ENCODE measurements around the gene USP38. TPM values are rescaled to one million over a fixed set of nuclear protein-coding genes. Genes with fewer than 3 reads are reported as not detected.
"Not testable (repeated sequence)": the region's sequence is repeated elsewhere in the genome, so short reads cannot be mapped to it uniquely, and the experiment has no call there.

USP38 gene
- total RNA-seq, 1 donor from 2014 or later, result 18.9 TPM

DNA sequence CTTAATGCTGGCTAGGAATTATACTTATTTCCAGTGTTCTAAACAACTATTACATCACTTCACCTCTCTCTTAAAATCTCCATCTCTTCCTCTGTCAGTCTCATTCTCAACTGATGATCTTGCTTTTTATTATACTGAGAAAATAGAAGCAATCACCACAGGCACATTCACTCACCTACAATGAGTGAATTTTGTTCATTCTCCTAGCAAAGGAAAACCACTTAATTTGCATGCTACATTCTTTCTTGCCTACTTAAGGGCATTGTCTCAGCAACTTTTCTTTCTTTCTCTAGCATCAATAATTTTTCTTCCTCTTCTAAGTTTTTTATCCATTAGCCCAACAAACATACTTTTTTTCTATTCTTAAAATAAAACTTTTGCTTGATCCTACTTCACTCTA, 21.1 kb upstream of the USP38 start:
- Mint-ChIP-seq H3K4me1 (ENCODE audit: low read depth) (no peaks in the 10 kb centered on the region), H3K36me3 (ENCODE audit: low read depth) (peaks cover 2% of the 10 kb centered on the region), H3K4me3 (ENCODE audit: unreplicated experiment) (no peak overlapping the region), H3K27me3 (ENCODE audit: low read depth) (no peaks in the 10 kb centered on the region), H3K27ac (ENCODE audit: unreplicated experiment) (no peak overlapping the region), H3K9me3 (ENCODE audit: low read depth) (peaks cover 4% of the 10 kb centered on the region)
- TF ChIP-seq, protein P1, sequence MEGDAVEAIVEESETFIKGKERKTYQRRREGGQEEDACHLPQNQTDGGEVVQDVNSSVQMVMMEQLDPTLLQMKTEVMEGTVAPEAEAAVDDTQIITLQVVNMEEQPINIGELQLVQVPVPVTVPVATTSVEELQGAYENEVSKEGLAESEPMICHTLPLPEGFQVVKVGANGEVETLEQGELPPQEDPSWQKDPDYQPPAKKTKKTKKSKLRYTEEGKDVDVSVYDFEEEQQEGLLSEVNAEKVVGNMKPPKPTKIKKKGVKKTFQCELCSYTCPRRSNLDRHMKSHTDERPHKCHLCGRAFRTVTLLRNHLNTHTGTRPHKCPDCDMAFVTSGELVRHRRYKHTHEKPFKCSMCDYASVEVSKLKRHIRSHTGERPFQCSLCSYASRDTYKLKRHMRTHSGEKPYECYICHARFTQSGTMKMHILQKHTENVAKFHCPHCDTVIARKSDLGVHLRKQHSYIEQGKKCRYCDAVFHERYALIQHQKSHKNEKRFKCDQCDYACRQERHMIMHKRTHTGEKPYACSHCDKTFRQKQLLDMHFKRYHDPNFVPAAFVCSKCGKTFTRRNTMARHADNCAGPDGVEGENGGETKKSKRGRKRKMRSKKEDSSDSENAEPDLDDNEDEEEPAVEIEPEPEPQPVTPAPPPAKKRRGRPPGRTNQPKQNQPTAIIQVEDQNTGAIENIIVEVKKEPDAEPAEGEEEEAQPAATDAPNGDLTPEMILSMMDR (IDR thresholded peaks at IDR 0.05), result no peak
- DNase-seq (ENCODE audit: low spot score), result no peak

DNA sequence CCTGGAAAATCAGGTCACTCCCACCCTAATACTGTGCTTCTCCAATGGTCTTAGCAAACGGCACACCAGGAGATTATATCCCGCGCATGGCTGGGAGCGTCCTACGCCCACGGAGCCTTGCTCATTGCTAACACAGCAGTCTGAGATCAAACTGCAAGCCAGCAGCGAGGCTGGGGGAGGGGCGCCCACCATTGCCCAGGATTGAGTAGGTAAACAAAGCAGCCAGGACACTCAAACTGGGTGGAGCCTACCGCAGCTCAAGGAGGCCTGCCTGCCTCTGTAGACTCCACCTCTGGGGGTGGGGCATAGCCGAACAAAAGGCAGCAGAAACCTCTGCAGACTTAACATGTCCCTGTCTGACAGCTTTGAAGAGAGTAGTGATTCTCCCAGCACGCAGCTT, 18.0 kb upstream of the USP38 start:
- not testable (repeated sequence) for H3K27me3 Mint-ChIP-seq (ENCODE audit: low read depth); H3K4me1 Mint-ChIP-seq (ENCODE audit: low read depth); H3K4me3 Mint-ChIP-seq (ENCODE audit: unreplicated experiment); H3K27ac Mint-ChIP-seq (ENCODE audit: unreplicated experiment); H3K36me3 Mint-ChIP-seq (ENCODE audit: low read depth); DNase-seq (ENCODE audit: low spot score)
- H3K9me3 Mint-ChIP-seq (ENCODE audit: low read depth), result peaks cover 17% of the 10 kb centered on the region

DNA sequence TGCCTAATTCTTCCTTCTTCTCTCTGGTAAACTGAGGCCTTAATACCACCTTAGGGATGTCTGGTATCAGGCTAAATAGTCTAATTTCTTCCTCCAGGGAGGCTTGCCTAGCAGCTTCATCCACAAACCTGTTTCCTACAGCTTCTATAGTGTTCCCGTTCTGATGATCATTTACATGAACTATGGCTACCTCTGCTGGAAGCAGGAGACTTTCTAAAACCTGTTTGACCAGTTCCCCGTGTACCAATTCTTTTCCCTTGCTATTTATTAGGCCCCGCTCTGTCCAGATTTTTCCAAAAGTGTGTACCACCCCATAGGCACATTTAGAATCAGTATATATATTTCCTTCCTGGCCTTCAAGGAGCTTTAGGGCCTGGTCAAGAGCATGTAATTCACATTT, 5.8 kb upstream of the USP38 start:
- TF ChIP-seq, protein P1 (IDR thresholded peaks at IDR 0.05), result no peak
- no peak overlapping the region for H3K27ac Mint-ChIP-seq (ENCODE audit: unreplicated experiment)
- peaks cover 18% of the 10 kb centered on the region for H3K36me3 Mint-ChIP-seq (ENCODE audit: low read depth)

DNA sequence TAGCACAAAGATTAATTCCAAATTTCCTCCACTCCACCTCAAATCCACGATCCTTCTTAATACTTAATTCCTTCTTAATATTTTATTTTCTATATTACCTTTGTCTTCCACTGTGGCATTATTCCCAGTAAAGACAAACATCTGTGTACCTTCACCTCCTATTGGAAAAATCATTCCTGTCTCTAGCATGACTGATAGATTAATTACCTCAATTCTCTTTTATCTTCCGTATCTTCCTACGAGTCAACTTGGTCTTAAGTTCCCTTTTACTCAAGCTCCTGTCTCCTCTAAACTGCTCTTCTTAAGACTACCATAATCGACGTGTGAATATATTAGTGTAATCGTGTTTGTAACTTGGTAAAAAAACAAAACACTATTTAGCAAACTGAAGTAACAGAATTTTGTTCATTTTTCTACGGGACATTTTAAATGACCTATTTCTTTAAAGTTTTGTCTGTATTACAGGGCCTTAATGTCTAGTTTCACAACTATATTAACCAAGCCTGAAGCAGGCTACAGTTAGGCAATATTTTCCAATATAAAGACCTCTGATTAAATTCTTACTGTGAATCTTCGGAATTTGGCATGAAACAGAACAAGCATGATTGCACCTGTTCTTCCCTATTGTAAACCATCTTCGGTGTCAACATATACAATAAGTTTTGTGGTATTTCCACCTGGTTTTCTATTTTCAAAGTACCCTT, 1.1 kb upstream of the USP38 start:
- peaks cover 48% of the 10 kb centered on the region for H3K4me1 Mint-ChIP-seq (ENCODE audit: low read depth)
- no peaks in the 10 kb centered on the region for H3K27me3 Mint-ChIP-seq (ENCODE audit: low read depth)
- peak overlapping the region; percentile 98 for H3K27ac Mint-ChIP-seq (ENCODE audit: unreplicated experiment)
- no peak for DNase-seq (ENCODE audit: low spot score)
- H3K4me3 Mint-ChIP-seq (ENCODE audit: unreplicated experiment), result peak overlapping the region; percentile 90
- TF ChIP-seq, protein P1 (IDR thresholded peaks at IDR 0.05), result no peak
- H3K9me3 Mint-ChIP-seq (ENCODE audit: low read depth), result peaks cover 13% of the 10 kb centered on the region
- H3K36me3 Mint-ChIP-seq (ENCODE audit: low read depth), result peaks cover 9% of the 10 kb centered on the region

More for the DNA sequence above, 5.8 kb upstream of the USP38 start:
- H3K9me3 Mint-ChIP-seq (ENCODE audit: low read depth), result peaks cover 43% of the 10 kb centered on the region
- no peaks in the 10 kb centered on the region for H3K27me3 Mint-ChIP-seq (ENCODE audit: low read depth)
- DNase-seq (ENCODE audit: low spot score), result no peak
- peaks cover 12% of the 10 kb centered on the region for H3K4me1 Mint-ChIP-seq (ENCODE audit: low read depth)
- H3K4me3 Mint-ChIP-seq (ENCODE audit: unreplicated experiment), result no peak overlapping the region

DNA sequence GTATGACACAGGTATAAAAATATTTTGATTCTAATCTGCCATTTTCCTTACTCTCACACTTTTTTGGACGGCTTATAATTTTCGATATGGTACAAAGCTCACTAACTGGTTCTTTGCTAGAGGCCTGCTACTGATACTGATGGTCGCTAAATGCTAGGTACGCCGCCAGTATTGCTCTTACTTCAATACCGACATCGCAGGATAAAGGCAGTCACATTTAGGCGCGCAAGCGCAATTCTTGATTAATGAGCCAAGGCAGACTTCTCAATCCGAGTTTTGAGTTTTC, 557 bp upstream of the USP38 start:
- Mint-ChIP-seq H3K27me3 (ENCODE audit: low read depth) (no peaks in the 10 kb centered on the region), H3K4me1 (ENCODE audit: low read depth) (peaks cover 53% of the 10 kb centered on the region), H3K4me3 (ENCODE audit: unreplicated experiment) (peak overlapping the region; percentile 90), H3K9me3 (ENCODE audit: low read depth) (peaks cover 8% of the 10 kb centered on the region), H3K27ac (ENCODE audit: unreplicated experiment) (peak overlapping the region; percentile 98), H3K36me3 (ENCODE audit: low read depth) (peaks cover 6% of the 10 kb centered on the region)
- DNase-seq (ENCODE audit: low spot score), result no peak
- TF ChIP-seq, protein P1 (IDR thresholded peaks at IDR 0.05), result no peak
